IMR-90 (cell line): ENCODE results near the gene NRCAM. TPM values are rescaled to one million over a fixed set of nuclear protein-coding genes. Genes with fewer than 3 reads are reported as not detected.

Source experiments
- ATAC-seq: fragments of 200-7000 bp; cut with Tn5 transposase; 2 replicates; pipeline ENCODE4 v1.9.1; 2020; ENCODE audit warnings: low read depth, mild to moderate bottlenecking, moderate library complexity
- BruUV-seq: library from RNA; stranded (reverse); fragments of 400-500 nt; replicated peaks from 2 replicates; lab custom pipeline; 2021; lab: Mats Ljungman, UMichigan
- CTCF ChIA-PET: fragments of 300-600 bp; formaldehyde crosslinking; extraction: SDS; loops from one replicate; lab custom pipeline; 2021; ENCODE audit warnings: antibody characterized with exemption; lab: Yijun Ruan, JAX
- POLR2A ChIA-PET: fragments of 300-600 bp; sonication (Branson Sonifier 250); formaldehyde crosslinking; loops from one replicate; lab custom pipeline; 2022; ENCODE audit warnings: antibody characterized with exemption; ENCODE audit not compliant: unreplicated experiment; lab: Charles Lee
- DNase-seq: peaks from one replicate; pipeline ENCODE4 v3.0.0; 2013
- H2AFZ ChIP-seq: replicated peaks from 2 replicates; pipeline ENCODE3; 2013; ENCODE audit warnings: low read length, mild to moderate bottlenecking; ENCODE audit not compliant: poor library complexity
- H2AK5ac ChIP-seq: 2 replicates; pipeline ENCODE4 v1.6.1; 2013; ENCODE audit warnings: low read depth, low read length, inconsistent platforms
- H2AK9ac ChIP-seq: replicated peaks from 2 replicates; pipeline ENCODE3; 2013; ENCODE audit warnings: mild to moderate bottlenecking, low read depth, low read length, moderate library complexity; ENCODE audit not compliant: poor library complexity
- H2BK120ac ChIP-seq: 2 replicates; pipeline ENCODE4 v1.6.1; 2013; ENCODE audit warnings: low read depth, low read length, inconsistent platforms
- H2BK15ac ChIP-seq: 3 replicates; pipeline ENCODE4 v1.6.1; 2013; ENCODE audit warnings: low read depth, low read length, inconsistent platforms
- H2BK20ac ChIP-seq: 2 replicates; pipeline ENCODE4 v1.6.1; 2013; ENCODE audit warnings: low read depth, mild to moderate bottlenecking, inconsistent platforms, low read length, moderate library complexity
- H2BK5ac ChIP-seq: 2 replicates; pipeline ENCODE4 v1.6.1; 2013; ENCODE audit warnings: mild to moderate bottlenecking, low read depth, low read length, inconsistent platforms; ENCODE audit not compliant: poor library complexity, severe bottlenecking
- H3K14ac ChIP-seq: replicated peaks from 2 replicates; pipeline ENCODE4 v1.6.1; 2013; ENCODE audit warnings: low read depth, low read length, inconsistent platforms
- H3K18ac ChIP-seq: 2 replicates; pipeline ENCODE4 v1.6.1; 2013; ENCODE audit warnings: low read depth, low read length, control low read depth
- H3K23ac ChIP-seq: 2 replicates; pipeline ENCODE4 v1.6.1; 2013; ENCODE audit warnings: low read depth, low read length, inconsistent platforms
- H3K27ac ChIP-seq: 2 replicates; pipeline ENCODE4 v1.5.1; 2013; ENCODE audit warnings: mild to moderate bottlenecking, control low read depth, low read length; ENCODE audit not compliant: insufficient read depth
- H3K27me3 ChIP-seq: 2 replicates; pipeline ENCODE4 v1.6.1; 2013; ENCODE audit warnings: low read length; ENCODE audit not compliant: control insufficient read depth, insufficient read depth
- H3K36me3 ChIP-seq: 2 replicates; pipeline ENCODE4 v1.6.1; 2013; ENCODE audit warnings: low read length, mixed read lengths; ENCODE audit not compliant: control insufficient read depth, insufficient read depth
- H3K4ac ChIP-seq: 2 replicates; pipeline ENCODE4 v1.6.1; 2013; ENCODE audit warnings: low read depth, low read length, inconsistent platforms
- H3K4me1 ChIP-seq: 2 replicates; pipeline ENCODE4 v1.6.1; 2013; ENCODE audit warnings: low read length, mixed read lengths; ENCODE audit not compliant: control insufficient read depth, insufficient read depth
- H3K4me2 ChIP-seq: 2 replicates; pipeline ENCODE4 v1.6.1; 2013; ENCODE audit warnings: low read depth, mild to moderate bottlenecking, control low read depth, low read length, moderate library complexity
- H3K4me3 ChIP-seq: 2 replicates; pipeline ENCODE4 v1.5.1; 2013; ENCODE audit warnings: low read depth, mild to moderate bottlenecking, control low read depth, low read length, moderate library complexity; ENCODE audit not compliant: insufficient read depth
- H3K56ac ChIP-seq: 2 replicates; pipeline ENCODE4 v1.6.1; 2013; ENCODE audit warnings: low read length, inconsistent platforms; ENCODE audit not compliant: insufficient read depth; ENCODE audit errors: extremely low read depth
- H3K79me1 ChIP-seq, 2 experiments: 2 replicates each; pipeline ENCODE4 v1.6.1; 2013; ENCODE audit warnings: low read length in 2 of 2, inconsistent platforms in 1 of 2, low read depth in 1 of 2
- H3K9ac ChIP-seq: 2 replicates; pipeline ENCODE4 v1.6.1; 2013; ENCODE audit warnings: low read depth, low read length, control low read depth
- H3K9me1 ChIP-seq: 2 replicates; pipeline ENCODE4 v1.6.1; 2013; ENCODE audit warnings: low read length, inconsistent platforms; ENCODE audit not compliant: insufficient read depth
- H3K9me3 ChIP-seq: 2 replicates; pipeline ENCODE4 v1.6.1; 2013; ENCODE audit warnings: low read length; ENCODE audit not compliant: control insufficient read depth, insufficient read depth
- H4K20me1 ChIP-seq: 2 replicates; pipeline ENCODE4 v1.6.1; 2013; ENCODE audit warnings: low read length, inconsistent platforms; ENCODE audit not compliant: insufficient read depth
- H4K5ac ChIP-seq: 2 replicates; pipeline ENCODE4 v1.6.1; 2013; ENCODE audit warnings: mild to moderate bottlenecking, low read depth, low read length, control low read depth
- H4K8ac ChIP-seq, 2 experiments: 2 replicates each; pipeline ENCODE4 v1.6.1; 2013; ENCODE audit warnings: low read depth in 2 of 2, low read length in 2 of 2, control low read depth in 1 of 2, inconsistent platforms in 1 of 2
- H4K91ac ChIP-seq: 2 replicates; pipeline ENCODE4 v1.6.1; 2013; ENCODE audit warnings: low read depth, low read length, inconsistent platforms; ENCODE audit not compliant: insufficient read depth
- BHLHE40 ChIP-seq: fragments of 150-350 bp; IDR thresholded peaks from 2 replicates; pipeline ENCODE4 v1.6.1; 2016; ENCODE audit warnings: mild to moderate bottlenecking, low read depth, low read length
- CEBPB ChIP-seq: IDR thresholded peaks from 2 replicates; pipeline ENCODE4 v1.6.1; 2012; ENCODE audit warnings: low read depth, low read length, improper control_type of control experiment
- CHD1 ChIP-seq: IDR thresholded peaks from 2 replicates; pipeline ENCODE4 v1.6.1; 2012; ENCODE audit warnings: low read depth, low read length, improper control_type of control experiment
- CTCF ChIP-seq: conservative IDR thresholded peaks from 2 replicates; pipeline ENCODE4 v1.5.1; 2012; ENCODE audit warnings: mild to moderate bottlenecking, low read depth, low read length, improper control_type of control experiment
- ELK1 ChIP-seq: fragments of 150-350 bp; IDR thresholded peaks from 2 replicates; pipeline ENCODE4 v1.6.1; 2016; ENCODE audit warnings: low read depth, mild to moderate bottlenecking, low read length, moderate library complexity, borderline replicate concordance
- MAFK ChIP-seq: IDR thresholded peaks from 2 replicates; pipeline ENCODE4 v1.6.1; 2012; ENCODE audit warnings: low read depth, low read length, improper control_type of control experiment
- MAZ ChIP-seq: IDR thresholded peaks from 2 replicates; pipeline ENCODE4 v1.6.1; 2012; ENCODE audit warnings: low read depth, mild to moderate bottlenecking, low read length, improper control_type of control experiment, moderate library complexity, borderline replicate concordance
- MXI1 ChIP-seq: IDR thresholded peaks from 2 replicates; pipeline ENCODE4 v1.6.1; 2012; ENCODE audit warnings: low read depth, mild to moderate bottlenecking, low read length, moderate library complexity, borderline replicate concordance
- NFE2L2 ChIP-seq: fragments of 150-350 bp; IDR thresholded peaks from 2 replicates; pipeline ENCODE4 v1.6.1; 2016; ENCODE audit warnings: low read depth, mild to moderate bottlenecking, low read length
- POLR2A ChIP-seq: IDR thresholded peaks from 2 replicates; pipeline ENCODE4 v1.6.1; 2012; ENCODE audit warnings: mild to moderate bottlenecking, low read depth, low read length
- RAD21 ChIP-seq: IDR thresholded peaks from 2 replicates; pipeline ENCODE4 v1.6.1; 2012; ENCODE audit warnings: low read length, improper control_type of control experiment
- RCOR1 ChIP-seq: IDR thresholded peaks from 2 replicates; pipeline ENCODE4 v1.6.1; 2012; ENCODE audit warnings: mild to moderate bottlenecking, low read length, improper control_type of control experiment; ENCODE audit not compliant: insufficient replicate concordance
- RFX5 ChIP-seq: IDR thresholded peaks from 2 replicates; pipeline ENCODE4 v1.8.0; 2012; ENCODE audit warnings: low read depth, mild to moderate bottlenecking, low read length, moderate library complexity
- SMC3 ChIP-seq: fragments of 150-350 bp; IDR thresholded peaks from 2 replicates; pipeline ENCODE4 v1.6.1; 2016; ENCODE audit warnings: low read depth, mild to moderate bottlenecking, antibody characterized with exemption, low read length, moderate library complexity
- USF2 ChIP-seq: fragments of 150-350 bp; IDR thresholded peaks from 2 replicates; pipeline ENCODE4 v1.6.1; 2017; ENCODE audit warnings: mild to moderate bottlenecking, antibody characterized with exemption, low read length, low read depth
- WGBS, 2 experiments: methylation state at CpG; one replicate each; pipeline versions ENCODE4 v1.1.5 to v1.1.7; 2013; ENCODE audit warnings: missing lambda C conversion rate in 2 of 2; ENCODE audit not compliant: insufficient read length in 1 of 2; ENCODE audit errors: extremely low coverage in 2 of 2; 5-methylcytosine and 5-hydroxymethylcytosine counted together
- dilution Hi-C: fragments of 300-500 bp; cut with HindIII; formaldehyde crosslinking; loops from one replicate; pipeline ENCODE4 v1.14.3; 2018; ENCODE audit warnings: low sequenced_read_pairs; ENCODE audit not compliant: unreplicated experiment
- in situ Hi-C: fragments of 300-500 bp; cut with MboI; formaldehyde crosslinking; loops from 3 replicates; pipeline ENCODE4 v1.14.3; 2019; ENCODE audit warnings: low sequenced_read_pairs, inconsistent platforms, mixed read lengths
- intact Hi-C: fragments of 100-400 bp; cut with micrococcal nuclease; formaldehyde crosslinking; loops from 2 replicates; pipeline ENCODE4 v1.10.0; 2022
- polyA plus RNA-seq, 3 experiments: library from polyadenylated mRNA; depleted of rRNA; stranded (reverse); fragments of >200 nt; gene quantifications; 2 replicates each; pipeline ENCODE4 v1.2.3, GENCODE V29; 2012; ENCODE audit warnings: low replicate concordance in 1 of 3
- total RNA-seq: library from RNA; depleted of rRNA; stranded (reverse); fragments of >200 nt; gene quantifications from 2 replicates; pipeline ENCODE4 v1.2.3, GENCODE V29; 2012

The NRCAM gene
- total and polyA plus RNA-seq, 2 of the 4 experiments (the other 2 are of a cell fraction): 0.46 to 1.1 TPM

GRCh38 chr7:108316708-108317107, 139.5 kb downstream of the NRCAM start:
- no peaks in the 10 kb centered on the region for H3K27me3 ChIP-seq
- no peaks in the 10 kb centered on the region for H3K9me3 ChIP-seq
- no peak overlapping the region for H3K18ac ChIP-seq
- no peaks in the 10 kb centered on the region for H3K4me1 ChIP-seq
- no peak overlapping the region for H2AK5ac ChIP-seq
- no peak overlapping the region for H2BK120ac ChIP-seq
- H2AFZ ChIP-seq: no peak overlapping the region
- no peak overlapping the region for H3K4me2 ChIP-seq
- BruUV-seq: no TSS peak
- H2BK5ac ChIP-seq: no peak overlapping the region
- POLR2A ChIA-PET: no interaction called here
- H3K36me3 ChIP-seq: no peaks in the 10 kb centered on the region
- no peak overlapping the region for H3K4ac ChIP-seq
- CTCF ChIA-PET: no interaction called here
- H3K79me1 ChIP-seq: no peaks in the 10 kb centered on the region
- H3K9me1 ChIP-seq: no peaks in the 10 kb centered on the region
- intact Hi-C loops: no loop called here
- H3K23ac ChIP-seq: no peak overlapping the region
- TF ChIP-seq ELK1 (no peak), CTCF (no peak), POLR2A (no peak), NFE2L2 (no peak), USF2 (no peak), RAD21 (no peak), MAZ (no peak), SMC3 (no peak), RFX5 (no peak), CHD1 (no peak), BHLHE40 (no peak), RCOR1 (no peak), MXI1 (no peak), CEBPB (no peak), MAFK (no peak)
- dilution Hi-C loops: no loop called here
- no peak for DNase-seq
- no peak overlapping the region for H2BK20ac ChIP-seq
- H4K5ac ChIP-seq: no peak overlapping the region
- H2AK9ac ChIP-seq: no peak overlapping the region
- no peak overlapping the region for H3K9ac ChIP-seq
- no peak overlapping the region for H4K91ac ChIP-seq
- H3K27ac ChIP-seq: no peak overlapping the region
- no peak overlapping the region for H3K56ac ChIP-seq
- H3K14ac ChIP-seq: no peak overlapping the region
- H4K8ac ChIP-seq: no peak overlapping the region
- WGBS, 2 experiments: no CpG with 5 or more reads among the region's 1 CpG
- no peak overlapping the region for H2BK15ac ChIP-seq
- H4K20me1 ChIP-seq: no peaks in the 10 kb centered on the region
- in situ Hi-C loops: no loop called here
- ATAC-seq: no peak
- no peak overlapping the region for H3K4me3 ChIP-seq
